BJ (cell line): ENCODE measurements around the gene TRIM9. TPM values are rescaled to one million over a fixed set of nuclear protein-coding genes. Genes with fewer than 3 reads are reported as not detected.

Experiments used
- CTCF ChIA-PET: fragments of 350-600 bp; formaldehyde crosslinking; extraction: SDS; loops from one replicate; lab custom pipeline; 2021; ENCODE audit warnings: antibody characterized with exemption, inconsistent platforms; lab: Yijun Ruan, JAX
- POLR2A ChIA-PET: fragments of 300-600 bp; sonication (Branson Sonifier 250); formaldehyde crosslinking; extraction: SDS; loops from one replicate; lab custom pipeline; 2021; ENCODE audit warnings: antibody characterized with exemption; lab: Charles Lee
- DNase-seq: peaks from one replicate; pipeline ENCODE4 v3.0.0-alpha.2; 2011; ENCODE audit warnings: low read depth
- H3K27me3 ChIP-seq: 2 replicates; pipeline ENCODE4 v1.6.0; 2011; ENCODE audit warnings: low read length; ENCODE audit not compliant: control insufficient read depth, insufficient read depth
- H3K36me3 ChIP-seq: 2 replicates; pipeline ENCODE4 v1.5.1; 2011; ENCODE audit warnings: low read length; ENCODE audit not compliant: control insufficient read depth, insufficient read depth
- H3K4me3 ChIP-seq: 2 replicates; pipeline ENCODE4 v1.5.1; 2011; ENCODE audit warnings: low read depth, mild to moderate bottlenecking, control low read depth, low read length
- CTCF ChIP-seq: IDR thresholded peaks from 2 replicates; pipeline ENCODE4 v1.5.1; 2011; ENCODE audit warnings: low read depth, mild to moderate bottlenecking, control low read depth, inconsistent platforms, low read length, moderate library complexity; ENCODE audit not compliant: insufficient read depth
- polyA plus RNA-seq: library from polyadenylated mRNA; depleted of rRNA; stranded (reverse); fragments of >200 nt; gene quantifications from 2 replicates; pipeline ENCODE4 v1.2.3, GENCODE V29; 2011

Gene TRIM9
- polyA plus RNA-seq, 1 experiment, result 0.02 TPM

- TF ChIP-seq CTCF, result no peak
- Histone ChIP-seq H3K4me3 (no peak overlapping the region), H3K36me3 (no peaks in the 10 kb centered on the region), H3K27me3 (no peaks in the 10 kb centered on the region)
- CTCF ChIA-PET, result interaction anchor here (0.6 kb wide), 1 partner anchor 201 kb away, joined by 3 read pairs; no protein-coding TSS in a partner anchor
- DNase-seq, result no peak
- POLR2A ChIA-PET, result interaction anchor here (0.6 kb wide), 1 partner anchor 14 kb away, joined by 3 read pairs; no protein-coding TSS in a partner anchor
These were observed 76.4 kb downstream of the TRIM9 start for GRCh38 chr14:51018521-51018920.

- ChIA-PET CTCF (interaction anchor here (1.2 kb wide), 1 partner anchor 8 kb away, joined by 3 read pairs; no protein-coding TSS in a partner anchor), POLR2A (no interaction called here)
- H3K4me3 ChIP-seq, result no peak overlapping the region
- TF ChIP-seq CTCF, result no peak
- H3K27me3 ChIP-seq, result no peaks in the 10 kb centered on the region
- no peaks in the 10 kb centered on the region for H3K36me3 ChIP-seq
- DNase-seq, result no peak
These were observed 80.3 kb downstream of the TRIM9 start for GRCh38 chr14:51014625-51015024.

GRCh38 chr14:51014086-51014485 lies 80.8 kb downstream of the TRIM9 start:
- no peak for TF ChIP-seq CTCF
- ChIA-PET CTCF (interaction anchor here (1.2 kb wide), 1 partner anchor 9 kb away, joined by 3 read pairs; no protein-coding TSS in a partner anchor), POLR2A (no interaction called here)

GRCh38 chr14:51012055-51012454 lies 82.8 kb downstream of the TRIM9 start:
- no peaks in the 10 kb centered on the region for H3K27me3 ChIP-seq
- TF ChIP-seq CTCF, result no peak
- ChIA-PET POLR2A (no interaction called here), CTCF (no interaction called here)
- no peak overlapping the region for H3K4me3 ChIP-seq
- DNase-seq, result no peak
- no peaks in the 10 kb centered on the region for H3K36me3 ChIP-seq

More at GRCh38 chr14:51014086-51014485, 80.8 kb downstream of the TRIM9 start:
- Histone ChIP-seq H3K36me3 (no peaks in the 10 kb centered on the region), H3K27me3 (no peaks in the 10 kb centered on the region), H3K4me3 (no peak overlapping the region)
- DNase-seq, result peak; percentile 71

GRCh38 chr14:51008446-51008845 lies 86.5 kb downstream of the TRIM9 start:
- POLR2A ChIA-PET, result no interaction called here
- CTCF ChIA-PET, result no interaction called here
- TF ChIP-seq CTCF, result no peak

More at GRCh38 chr14:51008446-51008845, 86.5 kb downstream of the TRIM9 start:
- no peaks in the 10 kb centered on the region for H3K36me3 ChIP-seq
- no peak for DNase-seq
- no peak overlapping the region for H3K4me3 ChIP-seq
- no peaks in the 10 kb centered on the region for H3K27me3 ChIP-seq
